ENCODE data around the gene KIF26B.

Gene KIF26B

DNA sequence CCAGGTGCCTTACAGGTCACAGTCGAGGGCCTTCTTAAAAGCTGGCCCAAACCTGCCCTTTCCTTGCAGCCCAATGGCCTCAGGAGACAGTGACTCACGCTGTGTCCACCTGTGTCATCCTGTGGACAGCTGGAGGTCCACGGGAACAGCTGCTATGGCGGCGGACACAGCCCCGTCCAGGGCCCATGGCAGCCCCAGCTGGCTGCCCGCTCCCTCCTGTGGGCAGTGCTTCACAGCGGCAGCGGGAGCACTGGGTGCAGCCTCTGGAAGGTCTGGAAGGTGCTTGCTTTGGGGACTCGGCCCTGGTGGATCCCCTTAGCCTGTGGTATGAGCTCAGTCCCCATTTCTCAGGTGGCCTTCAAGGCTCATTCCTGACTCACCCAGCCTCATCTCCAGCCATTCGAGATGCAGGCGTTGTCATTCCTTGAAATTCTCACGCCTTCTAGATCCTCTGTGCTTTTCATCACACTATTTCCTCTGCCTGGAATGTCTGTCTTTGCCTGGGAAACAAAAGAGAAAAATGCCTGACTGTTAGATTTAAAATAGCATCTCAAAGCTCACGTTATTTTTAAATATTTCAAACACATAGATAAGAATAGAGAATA is 86.8 kb downstream of the KIF26B start:
- DNase-seq (ENCODE audit: low spot score), result no peak

- no peak for DNase-seq (ENCODE audit: low spot score)
Observed at GRCh38 chr1:245242989-245243388, 88.2 kb downstream of the KIF26B start.

GRCh38 chr1:245245021-245245667 is 90.4 kb downstream of the KIF26B start:
- DNase-seq (ENCODE audit: low spot score), result no peak

GRCh38 chr1:245246433-245246832 is 91.6 kb downstream of the KIF26B start:
- no peak for DNase-seq (ENCODE audit: low spot score)

DNA sequence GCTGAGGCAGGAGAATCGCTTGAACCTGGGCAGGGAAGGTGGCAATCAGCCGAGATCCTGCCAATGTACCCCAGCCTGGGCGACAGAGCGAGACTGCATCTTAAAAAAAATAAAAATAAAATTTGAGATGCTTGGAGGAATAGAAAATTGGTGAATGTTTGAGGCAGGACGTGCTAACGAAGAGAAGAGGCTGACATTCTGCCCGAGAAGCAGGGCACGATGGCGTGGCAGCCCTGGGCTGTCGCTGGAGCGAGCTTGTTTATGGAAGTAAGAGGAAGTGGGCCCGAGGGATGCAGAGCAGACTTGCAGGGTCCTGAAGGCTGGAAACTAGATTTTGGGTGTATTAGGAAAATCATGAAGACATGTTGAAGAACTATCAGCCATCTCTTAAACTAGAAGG is 92.6 kb downstream of the KIF26B start:
- no peak for DNase-seq (ENCODE audit: low spot score)

GRCh38 chr1:245247801-245248200 is 93.0 kb downstream of the KIF26B start:
- no peak for DNase-seq (ENCODE audit: low spot score)

DNA sequence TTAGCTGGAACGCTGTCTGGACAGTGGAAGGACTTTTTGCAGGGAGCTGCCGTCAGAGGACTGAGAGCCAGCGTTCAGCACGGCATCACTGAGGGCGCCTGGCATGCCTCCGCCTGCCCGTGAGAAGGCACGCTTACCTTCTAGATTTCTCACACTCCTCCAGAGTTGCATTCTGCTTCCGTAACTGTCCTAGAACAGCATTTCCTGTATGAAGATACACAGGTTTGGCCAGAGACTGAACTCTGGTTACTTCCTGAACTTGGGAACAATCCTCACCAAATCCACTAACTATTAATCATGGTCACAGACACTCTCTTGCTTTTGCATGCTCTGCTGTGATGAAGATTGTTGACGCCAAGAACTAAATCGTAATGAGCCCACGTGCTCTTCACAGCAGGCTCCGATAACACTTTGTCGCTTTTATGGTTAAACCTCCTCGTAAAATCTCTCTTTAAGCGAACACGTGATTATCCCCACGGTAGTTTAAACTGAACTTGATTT is 93.5 kb downstream of the KIF26B start:
- no peak for DNase-seq (ENCODE audit: low spot score)

GRCh38 chr1:245255783-245256182 is 101.0 kb downstream of the KIF26B start:
- DNase-seq (ENCODE audit: low spot score), result no peak

DNA sequence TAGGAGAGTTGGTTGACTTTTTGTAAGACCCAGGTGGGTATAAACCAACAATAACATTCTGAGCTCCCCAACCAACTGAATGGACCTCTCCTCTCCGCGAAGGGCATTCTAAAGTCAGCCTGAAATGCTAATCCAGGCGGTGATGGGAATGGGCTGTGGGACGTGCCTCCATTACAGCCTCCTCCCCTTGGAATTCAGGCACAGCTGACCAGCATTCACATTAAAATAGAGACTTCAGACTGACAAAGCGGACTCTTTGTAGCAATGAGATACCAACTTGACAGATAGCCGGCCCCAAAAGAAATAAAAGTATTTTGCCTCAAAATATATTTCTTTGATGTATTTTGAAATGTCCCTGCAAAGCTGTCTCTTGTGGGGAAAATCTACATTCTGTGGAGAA is 101.7 kb downstream of the KIF26B start:
- no peak for DNase-seq (ENCODE audit: low spot score)

DNA sequence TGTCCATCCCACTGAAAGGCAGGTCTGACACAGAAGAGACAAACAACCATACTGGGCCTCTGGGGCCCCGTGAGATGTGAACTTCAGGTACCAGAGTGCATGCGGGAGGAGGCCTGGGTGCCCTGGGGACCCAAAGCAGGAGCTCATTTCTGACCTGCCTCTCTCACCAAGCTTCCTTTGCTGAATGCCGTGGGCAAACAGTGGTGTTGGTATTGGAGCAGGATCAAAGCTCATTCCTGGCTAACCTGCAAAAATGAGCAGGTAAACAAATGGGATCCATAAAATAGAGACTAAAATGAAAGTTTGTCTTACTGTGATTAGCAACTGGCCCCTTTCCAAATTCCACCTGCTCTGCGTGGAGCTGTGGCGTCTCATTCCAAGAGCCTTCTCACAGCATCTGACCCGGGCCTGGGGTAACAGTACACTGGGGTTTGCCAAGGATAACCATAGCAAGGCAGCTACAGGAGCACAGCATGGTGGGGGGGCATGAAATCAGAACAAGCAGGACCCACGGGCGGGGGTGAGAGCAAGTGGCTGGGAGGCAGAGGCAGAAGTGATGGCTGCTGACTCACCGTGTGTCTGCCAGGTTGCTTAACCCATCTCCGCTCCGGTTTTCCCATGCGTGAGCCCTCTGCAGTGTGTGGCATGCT is 103.6 kb downstream of the KIF26B start:
- no peak for DNase-seq (ENCODE audit: low spot score)

DNA sequence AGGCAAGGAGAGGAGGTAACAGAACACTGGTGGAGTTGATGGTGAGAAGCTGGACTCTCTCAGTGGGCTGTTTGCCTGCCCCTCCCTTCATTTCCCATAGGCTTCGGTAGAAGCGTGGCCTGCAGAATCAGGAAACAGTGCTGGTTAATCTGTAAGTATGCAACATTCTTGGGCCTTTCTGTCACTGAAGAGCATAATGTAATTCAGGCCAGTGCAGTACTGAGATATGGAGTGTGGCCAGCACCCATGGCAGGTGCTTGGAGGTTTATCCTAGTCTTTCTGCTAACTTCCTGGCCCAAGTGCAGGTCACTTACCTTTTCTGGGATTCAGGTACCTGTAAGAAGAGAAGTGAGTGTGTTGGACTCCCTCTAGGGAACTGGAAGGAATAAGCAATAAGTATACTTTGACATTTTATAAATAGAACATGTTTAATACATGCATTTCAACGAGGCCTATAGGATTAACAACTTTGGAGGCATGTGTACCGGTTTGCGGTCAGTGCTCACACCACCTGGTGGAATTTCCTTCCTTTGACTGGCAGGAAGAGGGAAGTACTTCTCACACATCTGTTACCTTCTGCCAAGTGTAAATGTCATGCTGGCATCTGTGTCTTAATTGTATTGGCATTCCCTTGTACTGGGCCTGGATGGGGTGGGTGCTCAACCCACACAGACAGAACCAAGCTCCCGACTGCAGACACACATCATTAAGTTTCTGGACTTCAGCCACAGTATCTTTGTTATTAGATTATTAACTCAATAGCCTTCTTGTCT is 105.5 kb downstream of the KIF26B start:
- no peak for DNase-seq (ENCODE audit: low spot score)

DNA sequence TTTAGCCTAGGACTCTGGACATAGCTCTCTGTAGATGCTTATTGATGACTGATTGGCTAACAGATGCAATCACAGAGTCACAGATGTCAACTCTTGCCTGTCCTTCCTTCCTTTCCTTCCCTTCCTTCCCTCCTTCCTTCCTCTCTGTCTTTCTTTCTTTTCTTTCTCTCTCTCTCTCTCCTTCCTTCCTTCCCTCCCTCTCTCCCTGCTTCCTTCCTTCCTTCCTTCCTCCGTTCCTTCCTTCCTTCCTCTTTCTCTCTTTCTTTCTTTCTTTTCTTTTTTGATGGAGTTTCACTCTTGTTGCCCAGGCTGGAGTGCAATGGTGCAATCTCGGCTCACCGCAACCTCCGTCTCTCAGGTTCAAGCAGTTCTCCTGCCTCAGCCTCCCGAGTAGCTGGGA is 106.1 kb downstream of the KIF26B start:
- DNase-seq (ENCODE audit: low spot score), result no peak

- DNase-seq (ENCODE audit: low spot score), result no peak
Observed at GRCh38 chr1:245261786-245262185, 107.0 kb downstream of the KIF26B start.

DNA sequence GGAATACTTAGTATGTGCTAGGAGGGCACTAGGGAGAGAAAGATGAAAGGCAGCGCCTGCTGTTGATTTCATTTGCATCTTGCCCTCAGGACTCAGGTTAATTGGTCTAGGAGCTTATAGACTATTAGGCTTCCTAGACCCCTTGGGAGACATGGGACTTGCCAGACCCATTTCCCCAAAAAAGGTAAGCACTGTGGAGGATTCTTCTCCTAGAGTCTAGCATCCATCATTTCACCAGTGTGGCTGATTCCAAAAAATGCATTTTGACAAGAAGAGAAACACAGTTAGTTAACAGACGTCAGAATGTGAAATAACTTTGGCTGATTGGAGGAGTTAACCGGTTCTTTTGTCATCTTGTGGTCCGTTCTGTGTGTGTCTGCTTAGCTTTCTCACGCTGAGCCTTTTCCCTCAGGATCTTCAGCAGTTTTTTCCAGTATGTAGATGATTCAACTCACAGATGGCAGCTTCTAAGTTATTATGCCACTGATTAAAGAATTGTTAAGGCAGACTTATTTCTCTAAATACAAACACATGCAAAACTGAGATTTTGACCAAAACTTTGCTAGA is 108.8 kb downstream of the KIF26B start:
- peak; percentile 77 for DNase-seq (ENCODE audit: low spot score)

DNA sequence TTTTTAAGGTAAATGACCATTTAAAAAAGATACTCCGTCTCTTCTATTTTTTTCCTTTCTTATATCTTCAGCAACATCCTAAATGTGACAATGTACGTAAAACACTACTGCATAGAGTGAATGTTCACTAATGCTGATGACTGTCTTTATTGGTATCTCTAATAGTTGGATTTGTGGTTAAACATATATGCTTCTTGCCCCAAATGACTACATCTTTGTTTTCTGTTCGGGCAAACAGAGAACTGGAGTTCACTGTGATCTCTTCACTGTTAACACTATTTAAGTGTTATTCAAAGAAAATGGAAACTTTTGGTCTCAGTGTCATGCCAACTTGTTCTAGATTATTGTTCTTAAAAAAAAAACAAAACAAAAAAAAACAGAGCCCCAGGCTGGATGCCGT is 109.4 kb downstream of the KIF26B start:
- DNase-seq (ENCODE audit: low spot score), result no peak

GRCh38 chr1:245266105-245266504 is 111.3 kb downstream of the KIF26B start:
- DNase-seq (ENCODE audit: low spot score), result no peak

GRCh38 chr1:245270063-245270462 is 115.3 kb downstream of the KIF26B start:
- DNase-seq (ENCODE audit: low spot score), result no peak

DNA sequence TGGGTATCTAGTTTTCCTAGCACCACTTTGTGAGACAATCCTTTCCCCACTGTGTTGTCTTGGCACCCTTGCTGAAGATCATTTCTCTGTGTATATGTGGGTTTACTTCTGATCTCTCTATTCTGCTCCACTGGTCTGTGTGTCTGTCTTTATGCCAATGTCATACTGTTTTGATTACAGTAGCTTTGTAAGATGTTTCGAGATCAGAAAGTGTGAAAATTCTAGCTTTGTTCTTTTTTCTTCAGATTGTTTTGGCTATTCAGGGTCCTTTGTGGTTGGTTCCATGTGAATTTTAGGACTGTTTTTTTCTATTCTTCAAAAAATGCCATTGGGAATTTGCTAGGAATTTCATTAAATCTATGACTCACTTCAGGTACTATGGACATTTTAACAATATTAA is 116.2 kb downstream of the KIF26B start:
- no peak for DNase-seq (ENCODE audit: low spot score)

- no peak for DNase-seq (ENCODE audit: low spot score)
Observed at GRCh38 chr1:245272676-245273075, 117.9 kb downstream of the KIF26B start.

- DNase-seq (ENCODE audit: low spot score), result no peak
Observed at GRCh38 chr1:245276445-245276844, 121.7 kb downstream of the KIF26B start.

DNA sequence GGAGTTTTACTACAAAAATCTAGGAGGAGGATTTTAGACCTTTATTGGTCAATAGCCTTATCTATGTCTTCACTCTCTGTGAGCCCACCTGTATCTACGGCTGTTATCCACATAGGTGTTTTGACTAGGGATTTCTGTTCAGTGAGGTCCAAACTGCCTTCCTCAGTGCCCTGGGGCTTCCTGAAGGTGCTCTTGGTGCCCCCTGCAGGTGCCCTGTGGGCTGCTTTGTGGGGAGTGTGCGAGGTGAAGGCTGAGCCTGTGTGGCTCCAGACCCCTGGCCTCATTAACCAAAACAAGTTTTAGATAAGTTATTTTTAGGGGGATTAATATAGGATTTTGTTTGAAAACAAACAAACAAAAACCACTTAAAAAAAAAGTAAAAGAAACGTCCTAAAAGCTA is 122.5 kb downstream of the KIF26B start:
- no peak for DNase-seq (ENCODE audit: low spot score)

GRCh38 chr1:245278846-245279245 is 124.1 kb downstream of the KIF26B start:
- DNase-seq (ENCODE audit: low spot score), result no peak

Measured in AG08395 (cell line).